Chondrocyte (in vitro differentiated cells): Measurements from ENCODE around the gene IL1RAPL1. TPM values are rescaled to one million over a fixed set of nuclear protein-coding genes. Genes with fewer than 3 reads are reported as not detected.

Experiments
- DNase-seq: peaks from one replicate; pipeline ENCODE4 v3.0.0; 2021; ENCODE audit warnings: mixed read lengths, low spot score
- H3K27ac Mint-ChIP-seq: one replicate; pipeline ENCODE4 v1.8.0; 2021; ENCODE audit warnings: mild to moderate bottlenecking, moderate library complexity, mixed read lengths; ENCODE audit not compliant: unreplicated experiment
- H3K27me3 Mint-ChIP-seq: 2 replicates; pipeline ENCODE4 v1.8.0; 2021; ENCODE audit warnings: low read depth, mixed read lengths
- H3K36me3 Mint-ChIP-seq: 2 replicates; pipeline ENCODE4 v1.8.0; 2021; ENCODE audit warnings: low read depth, mixed read lengths
- H3K4me1 Mint-ChIP-seq: 2 replicates; pipeline ENCODE4 v1.8.0; 2021; ENCODE audit warnings: low read depth, mild to moderate bottlenecking, mixed read lengths
- H3K4me3 Mint-ChIP-seq: one replicate; pipeline ENCODE4 v1.8.0; 2021; ENCODE audit warnings: mild to moderate bottlenecking, moderate library complexity, mixed read lengths; ENCODE audit not compliant: unreplicated experiment
- H3K9me3 Mint-ChIP-seq: 2 replicates; pipeline ENCODE4 v1.8.0; 2021; ENCODE audit warnings: low read depth, mixed read lengths
- CTCF ChIP-seq: fragments of 200-600 bp; sonication (generic); IDR thresholded peaks from 2 replicates; pipeline ENCODE4 v1.5.0; 2021; ENCODE audit warnings: antibody characterized with exemption, mild to moderate bottlenecking, moderate library complexity
- total RNA-seq: library from RNA; stranded (reverse); gene quantifications from 3 replicates; pipeline ENCODE4 v1.2.1, GENCODE V29; 2021

Gene IL1RAPL1
- total RNA-seq, 1 donor from 2014 or later = not detected

- H3K27me3 Mint-ChIP-seq = peaks cover 2% of the 10 kb centered on the region
- H3K36me3 Mint-ChIP-seq = no peaks in the 10 kb centered on the region
- H3K4me1 Mint-ChIP-seq = no peaks in the 10 kb centered on the region
- DNase-seq = no peak
- no peak overlapping the region for H3K27ac Mint-ChIP-seq
- no peaks in the 10 kb centered on the region for H3K9me3 Mint-ChIP-seq
- TF ChIP-seq CTCF = no peak
- H3K4me3 Mint-ChIP-seq = no peak overlapping the region
Measured at GRCh38 chrX:29419774-29420553, 832.7 kb downstream of the IL1RAPL1 start.

- Mint-ChIP-seq H3K27me3 (peaks cover 2% of the 10 kb centered on the region), H3K4me1 (no peaks in the 10 kb centered on the region), H3K27ac (no peak overlapping the region), H3K9me3 (peaks cover 2% of the 10 kb centered on the region), H3K4me3 (no peak overlapping the region), H3K36me3 (no peaks in the 10 kb centered on the region)
- no peak for DNase-seq
- no peak for TF ChIP-seq CTCF
Measured at GRCh38 chrX:29422034-29422433, 834.8 kb downstream of the IL1RAPL1 start.

GRCh38 chrX:29431895-29432294 is 844.6 kb downstream of the IL1RAPL1 start:
- H3K36me3 Mint-ChIP-seq = no peaks in the 10 kb centered on the region
- no peak overlapping the region for H3K4me3 Mint-ChIP-seq
- DNase-seq = no peak
- H3K4me1 Mint-ChIP-seq = no peaks in the 10 kb centered on the region
- TF ChIP-seq CTCF = no peak
- no peak overlapping the region for H3K27ac Mint-ChIP-seq
- peaks cover 3% of the 10 kb centered on the region for H3K27me3 Mint-ChIP-seq
- peaks cover 10% of the 10 kb centered on the region for H3K9me3 Mint-ChIP-seq

GRCh38 chrX:29432534-29432933 is 845.3 kb downstream of the IL1RAPL1 start:
- no peak overlapping the region for H3K27ac Mint-ChIP-seq
- no peaks in the 10 kb centered on the region for H3K36me3 Mint-ChIP-seq
- TF ChIP-seq CTCF = no peak
- H3K27me3 Mint-ChIP-seq = peaks cover 3% of the 10 kb centered on the region
- peaks cover 4% of the 10 kb centered on the region for H3K9me3 Mint-ChIP-seq
- no peak for DNase-seq
- no peak overlapping the region for H3K4me3 Mint-ChIP-seq
- H3K4me1 Mint-ChIP-seq = no peaks in the 10 kb centered on the region

- H3K9me3 Mint-ChIP-seq = peaks cover 3% of the 10 kb centered on the region
- no peak for DNase-seq
- H3K27ac Mint-ChIP-seq = no peak overlapping the region
- H3K36me3 Mint-ChIP-seq = no peaks in the 10 kb centered on the region
- H3K4me1 Mint-ChIP-seq = no peaks in the 10 kb centered on the region
- no peak overlapping the region for H3K4me3 Mint-ChIP-seq
- no peak for TF ChIP-seq CTCF
- H3K27me3 Mint-ChIP-seq = peaks cover 4% of the 10 kb centered on the region
Measured at GRCh38 chrX:29434939-29435338, 847.7 kb downstream of the IL1RAPL1 start.
